HG03460 (cell line): ENCODE data around the gene CD40.
"Not testable (repeated sequence)": the region's sequence is repeated elsewhere in the genome, so short reads cannot be mapped to it uniquely, and the experiment has no call there.

ENCODE experiments used
- ATAC-seq: cut with Tn5 transposase; IDR thresholded peaks from one replicate; pipeline ENCODE4 v1.9.1; 2021; ENCODE audit not compliant: unreplicated experiment

CD40 gene

DNA sequence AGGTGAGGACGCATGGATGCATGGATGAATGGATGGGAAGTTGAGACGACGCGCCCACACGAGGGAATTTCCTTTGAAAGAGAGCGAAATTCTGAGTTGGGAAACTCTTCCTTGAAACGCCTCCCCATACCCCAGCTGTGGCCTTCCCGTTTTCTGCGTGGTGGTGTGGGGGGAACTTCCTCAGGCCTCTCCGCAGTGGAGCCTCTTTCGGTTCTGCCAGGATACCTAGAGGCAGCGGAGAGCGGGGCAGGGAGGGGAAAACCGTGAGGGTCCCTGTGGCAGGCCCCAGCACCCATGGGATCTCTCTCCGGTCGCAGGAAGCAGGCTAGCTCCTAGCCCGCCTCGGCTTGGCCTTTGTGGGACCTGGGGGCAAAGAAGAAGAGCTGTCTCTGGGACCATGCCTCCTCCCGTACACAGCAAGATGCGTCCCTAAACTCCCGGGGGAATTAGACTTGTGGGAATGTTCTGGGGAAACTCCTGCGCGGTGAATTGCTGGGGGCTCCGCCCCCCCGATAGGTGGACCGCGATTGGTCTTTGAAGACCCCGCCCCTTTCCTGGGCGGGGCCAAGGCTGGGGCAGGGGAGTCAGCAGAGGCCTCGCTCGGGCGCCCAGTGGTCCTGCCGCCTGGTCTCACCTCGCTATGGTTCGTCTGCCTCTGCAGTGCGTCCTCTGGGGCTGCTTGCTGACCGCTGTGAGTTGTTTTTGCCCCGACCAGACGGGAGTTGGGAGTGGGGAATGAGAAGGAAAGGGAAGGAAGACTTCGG, at the start of gene CD40:
TSS of gene CD40 (plus strand) at position 611 of the 764 bp plus-strand sequence. CDS start at position 641, 30 bp downstream.
- ATAC-seq, result peak; percentile 68

DNA sequence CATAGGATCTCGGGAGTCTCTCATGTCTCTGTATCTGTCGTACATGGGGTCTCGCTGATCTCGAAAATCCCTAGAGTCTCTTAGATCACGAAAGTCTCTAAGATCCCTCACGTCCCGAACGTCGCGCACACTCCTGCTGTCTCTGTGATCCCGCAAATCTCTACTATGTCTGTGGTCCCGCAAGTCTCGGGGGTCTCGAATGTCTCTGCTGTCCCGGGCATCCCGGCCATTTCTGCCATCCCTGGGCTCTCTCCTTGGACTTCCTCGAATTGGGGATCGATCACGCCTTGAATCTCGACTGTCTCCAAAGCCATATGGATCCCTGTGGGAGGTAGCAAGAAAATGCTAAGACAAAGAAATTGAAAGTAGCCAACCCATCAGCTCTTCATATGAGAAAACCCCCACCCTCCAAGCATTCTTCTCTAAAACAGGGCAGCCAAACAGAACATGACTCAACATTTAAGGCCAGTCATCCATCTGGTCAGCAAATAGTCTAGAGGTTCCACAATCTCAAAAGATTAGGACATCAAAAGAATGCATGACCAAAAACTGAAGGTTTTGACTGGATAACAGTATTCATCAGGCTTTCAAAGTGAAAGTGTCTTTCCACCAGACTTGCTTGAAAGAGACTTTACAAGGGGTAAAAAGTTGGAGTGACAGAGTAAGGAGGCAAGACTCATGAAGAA, 47.8 kb upstream of the CD40 start:
- no peak for ATAC-seq

DNA sequence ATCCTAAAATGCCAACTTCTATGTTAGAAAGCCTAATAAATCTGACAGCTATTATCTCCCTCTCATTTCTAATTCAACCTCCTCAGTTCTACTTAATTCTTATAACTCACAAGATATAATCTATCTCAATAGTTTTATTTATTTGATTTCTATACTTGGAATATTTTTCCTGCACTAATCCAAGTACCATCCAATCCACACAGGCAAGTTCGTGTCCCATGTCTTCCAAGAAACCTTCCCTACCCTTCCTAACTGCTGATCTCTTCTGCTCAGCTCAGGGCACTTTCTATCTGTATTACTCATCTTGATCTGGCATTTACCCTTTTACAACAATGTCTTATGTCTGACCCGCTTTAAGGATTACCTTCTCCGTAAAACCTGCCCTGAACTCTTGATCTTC, 46.5 kb upstream of the CD40 start:
- ATAC-seq, result no peak

DNA sequence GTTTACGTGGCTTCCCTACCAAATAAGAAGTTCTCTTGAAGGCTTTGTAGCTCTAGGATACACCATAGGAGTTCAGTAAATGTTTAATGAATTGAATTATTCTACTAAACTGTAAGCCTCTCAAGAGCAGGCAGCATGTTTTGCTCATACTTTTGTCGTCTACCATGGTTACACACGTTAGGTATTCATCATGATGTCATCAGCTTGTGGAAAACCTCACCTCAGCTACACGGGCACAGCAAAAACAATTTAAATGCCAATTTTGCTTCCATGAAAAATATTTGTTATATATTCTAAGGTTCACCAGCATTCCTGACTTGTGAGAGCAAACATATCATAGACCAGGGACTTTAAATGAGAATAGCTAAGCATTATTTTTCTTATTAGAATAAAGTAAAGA, 45.1 kb upstream of the CD40 start:
- no peak for ATAC-seq

DNA sequence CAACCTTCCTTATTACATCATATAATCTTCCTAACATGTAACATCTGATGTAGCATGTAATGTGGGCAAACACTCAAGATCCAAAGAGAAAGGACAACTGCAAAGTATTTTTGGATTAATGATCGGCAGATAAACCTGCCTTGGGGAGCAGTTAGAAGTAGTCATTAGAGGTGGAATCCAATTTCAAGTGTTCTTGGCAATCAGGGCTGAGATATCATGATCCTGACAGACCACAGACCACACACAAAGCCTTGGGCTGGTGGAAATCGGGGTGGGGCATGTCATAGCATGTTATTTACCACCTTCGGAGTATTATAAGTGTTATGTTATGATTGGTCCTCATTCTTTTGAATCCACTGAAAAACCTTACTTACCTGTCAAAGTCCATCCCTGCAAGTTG, 44.7 kb upstream of the CD40 start:
- ATAC-seq, result no peak

DNA sequence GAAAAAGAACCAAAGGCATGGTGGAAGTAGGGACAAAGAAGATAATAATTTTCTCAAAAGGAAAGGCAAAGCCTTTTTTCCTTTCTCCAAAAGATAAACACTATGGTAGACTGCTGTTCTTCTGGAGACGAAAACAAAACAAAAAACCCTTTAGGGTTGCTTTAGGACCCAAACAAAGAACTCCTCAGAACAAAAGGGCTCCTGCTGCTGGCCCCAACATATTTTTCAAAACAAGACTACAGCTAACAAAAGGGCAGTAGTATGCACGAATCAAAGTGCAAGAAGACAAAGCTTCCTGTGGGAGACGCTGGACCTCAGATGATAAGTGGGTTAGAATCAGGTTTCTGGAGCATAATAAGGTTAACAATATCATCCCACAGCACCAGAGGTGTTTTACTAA, 44.1 kb upstream of the CD40 start:
- ATAC-seq, result no peak

DNA sequence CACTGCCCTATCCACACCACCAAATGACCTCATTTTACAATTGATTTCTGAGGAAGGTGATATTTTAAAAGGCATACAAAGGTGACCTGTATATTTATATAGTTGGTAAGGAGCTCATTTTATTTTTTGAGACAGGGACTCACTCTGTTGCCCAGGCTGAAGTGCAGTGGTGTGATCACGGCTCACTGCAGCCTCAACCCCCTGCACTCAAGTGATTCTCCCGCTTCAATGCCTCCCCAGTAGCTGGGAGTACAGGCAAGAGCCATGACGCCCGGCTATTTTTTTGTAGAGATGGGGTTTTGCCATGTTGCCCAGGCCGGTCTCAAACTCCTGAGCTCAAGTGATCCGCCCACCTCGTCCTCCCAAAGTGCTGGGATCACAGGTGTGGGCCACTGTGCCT, 41.3 kb upstream of the CD40 start:
- ATAC-seq, result no peak

DNA sequence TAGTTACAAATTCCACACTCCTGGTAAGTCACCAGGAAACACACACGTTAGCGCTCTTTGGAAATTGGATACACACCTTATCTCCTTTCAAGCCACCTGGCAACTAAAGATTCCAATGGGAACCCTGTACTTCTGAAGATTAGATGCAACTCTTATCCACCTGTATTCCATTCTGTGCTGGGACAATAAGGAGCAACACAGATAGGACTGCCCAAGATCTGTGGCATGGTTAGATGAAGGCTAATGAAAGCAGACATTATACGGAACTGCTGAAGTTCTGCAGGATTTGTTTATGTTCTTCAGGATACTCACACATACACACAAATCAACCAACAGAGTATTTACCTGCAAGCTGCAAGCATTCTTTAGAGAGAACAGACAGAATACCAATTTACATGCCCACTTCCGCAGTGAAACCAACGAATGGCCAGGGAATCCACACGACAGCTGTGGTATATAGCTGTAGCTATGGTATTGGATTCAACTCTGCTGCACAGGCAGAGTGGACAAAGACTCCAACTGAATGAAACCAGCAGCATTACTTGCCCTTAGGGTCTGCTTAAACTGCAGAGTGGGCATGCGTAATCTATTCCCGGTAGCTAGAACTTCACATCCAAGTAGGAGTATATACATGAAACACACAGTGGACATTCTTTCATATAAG, 40.3 kb upstream of the CD40 start:
- ATAC-seq, result no peak

DNA sequence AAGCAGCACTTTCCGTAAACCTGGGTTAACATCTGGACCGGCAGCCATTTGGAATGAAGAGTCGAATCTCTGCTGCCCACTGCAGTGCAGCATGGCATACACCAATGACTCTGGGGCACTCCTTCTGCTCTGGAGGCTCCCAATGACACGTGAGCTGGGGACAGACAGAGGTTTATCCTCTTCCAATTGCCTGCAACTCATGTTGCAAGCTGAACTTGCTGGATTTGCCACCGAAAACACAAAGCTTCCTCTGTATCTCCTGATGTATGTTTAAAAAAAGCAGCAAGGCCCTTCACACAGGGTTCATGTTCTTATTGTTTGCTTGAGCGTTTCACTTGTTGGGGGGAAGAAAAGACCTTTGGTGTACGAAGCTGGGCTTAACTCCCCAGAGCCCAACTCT, 39.2 kb upstream of the CD40 start:
- no peak for ATAC-seq

DNA sequence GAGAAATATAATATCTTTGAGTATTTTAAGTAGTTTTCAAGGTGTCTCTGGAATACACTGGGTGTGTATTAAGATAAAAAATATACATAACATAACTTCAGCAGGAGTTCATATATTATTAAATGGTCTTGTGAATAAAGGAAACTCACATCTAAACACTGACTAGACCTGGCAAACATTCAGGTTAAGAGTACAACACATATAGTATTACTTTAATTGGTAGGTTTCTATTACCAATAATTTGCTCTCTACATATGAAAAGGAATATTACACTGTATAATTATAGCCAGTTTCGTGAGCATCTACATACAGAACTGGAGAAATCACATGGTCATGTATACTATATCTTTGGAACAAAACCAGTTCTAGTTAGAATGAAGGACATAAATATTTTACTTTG, 37.0 kb upstream of the CD40 start:
- ATAC-seq, result no peak

DNA sequence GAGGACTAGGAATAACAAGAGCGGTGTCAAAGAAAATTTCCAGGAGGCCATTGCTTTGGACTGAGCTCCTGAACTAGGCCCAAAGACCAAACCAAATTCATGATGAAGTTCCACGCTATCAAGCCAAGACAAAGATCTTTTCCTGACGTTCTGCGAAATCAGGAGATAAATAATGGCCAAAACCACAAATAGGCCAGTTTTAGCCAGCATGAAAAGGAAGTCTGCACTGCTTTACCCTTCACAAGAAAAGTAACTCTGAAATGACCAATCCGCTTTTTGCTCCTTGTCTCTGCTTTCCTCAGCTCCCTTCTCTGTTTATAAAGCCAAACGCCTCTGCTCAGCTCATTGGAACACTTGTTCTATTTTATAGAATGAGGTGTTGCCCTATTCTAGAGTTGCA, 35.0 kb upstream of the CD40 start:
- no peak for ATAC-seq

DNA sequence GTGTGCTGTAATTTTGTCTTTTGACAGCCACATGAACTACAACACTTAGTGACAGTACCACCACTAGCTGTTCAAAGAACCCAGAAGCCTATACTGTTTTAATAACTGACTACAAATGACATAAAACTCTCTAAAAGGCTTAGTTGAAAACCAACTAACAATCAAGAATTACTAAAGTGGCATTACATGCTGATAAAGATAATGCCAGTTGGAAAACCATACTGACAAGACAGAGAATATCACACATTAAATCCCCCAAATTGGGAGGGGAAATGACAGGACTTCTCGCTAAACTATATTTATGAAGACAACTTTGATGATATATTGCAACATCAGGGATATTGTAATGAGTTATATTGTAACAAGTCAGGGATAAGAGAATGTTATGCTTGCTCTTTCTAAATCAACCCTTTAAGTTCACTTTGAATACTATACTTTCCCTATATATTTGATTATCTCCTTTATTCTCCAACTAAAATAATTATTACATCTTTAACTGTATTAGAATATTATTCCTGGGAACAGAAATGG, 34.5 kb upstream of the CD40 start:
- no peak for ATAC-seq

DNA sequence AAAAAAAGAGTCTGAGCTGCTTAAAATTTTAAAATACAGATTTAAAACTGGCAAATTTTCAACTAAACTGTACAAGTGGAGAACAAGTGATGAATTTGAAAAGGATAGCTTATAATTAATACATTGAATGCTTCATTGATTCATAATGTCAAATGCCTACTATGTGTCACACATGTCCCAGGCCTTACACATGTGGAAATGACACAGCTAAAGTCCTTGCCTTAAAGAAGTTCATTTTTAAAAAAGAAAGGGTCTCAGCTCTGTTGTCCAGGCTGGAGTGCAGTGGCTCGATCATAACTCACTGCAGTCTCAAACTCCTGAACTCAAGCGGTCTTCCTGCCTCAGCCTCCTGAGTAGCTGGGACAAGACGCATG, 33.3 kb upstream of the CD40 start:
- ATAC-seq, result no peak

DNA sequence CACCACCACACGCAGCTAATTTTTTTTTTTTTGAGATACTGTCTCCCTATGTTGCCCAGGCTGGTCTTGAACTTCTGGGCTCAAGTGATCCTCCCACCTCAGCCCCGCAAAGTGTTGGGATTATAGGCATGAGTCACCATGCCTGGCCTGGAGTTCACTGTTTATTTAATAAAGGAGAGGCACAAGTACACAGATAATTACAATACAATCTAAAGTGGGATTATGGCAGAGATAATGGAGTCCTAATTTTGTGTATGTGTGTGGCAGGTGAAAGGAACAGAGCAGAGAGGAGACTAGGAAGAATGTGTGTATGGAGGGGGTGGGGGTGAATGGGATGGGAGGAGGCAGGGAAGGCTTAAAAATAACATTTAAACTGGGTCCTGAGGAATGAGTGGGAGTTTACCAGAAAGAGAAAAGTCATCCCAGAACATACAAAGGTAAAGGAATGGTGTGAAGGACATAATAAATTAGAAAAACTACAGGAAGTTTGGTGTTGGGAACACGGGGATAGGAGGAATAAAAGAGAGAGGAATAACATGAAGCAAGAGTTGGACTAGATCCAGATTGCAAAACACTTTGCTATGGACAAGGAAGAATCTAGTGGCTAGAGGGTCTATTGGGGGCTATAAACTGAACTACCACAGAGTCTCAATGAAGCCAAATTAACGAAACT, 32.8 kb upstream of the CD40 start:
- no peak for ATAC-seq

DNA sequence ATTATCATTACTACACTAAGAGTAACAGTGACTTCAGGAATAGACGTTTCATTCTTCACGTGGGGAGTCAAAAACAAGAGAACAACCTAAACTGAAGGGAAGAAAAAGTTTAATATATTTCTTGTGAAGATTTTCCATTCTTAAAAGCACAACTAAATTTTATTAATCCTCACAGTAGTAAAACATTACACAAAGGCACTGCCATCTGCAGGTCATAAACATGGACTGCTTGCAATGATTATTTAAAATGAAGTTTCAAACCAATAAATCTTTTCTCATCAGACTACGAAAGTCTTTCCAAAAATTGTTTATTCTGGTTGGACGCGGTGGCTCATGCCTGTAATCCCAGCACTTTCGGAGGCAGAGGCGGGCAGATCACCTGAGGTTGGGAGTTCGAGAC, 31.0 kb upstream of the CD40 start:
- no peak for ATAC-seq

DNA sequence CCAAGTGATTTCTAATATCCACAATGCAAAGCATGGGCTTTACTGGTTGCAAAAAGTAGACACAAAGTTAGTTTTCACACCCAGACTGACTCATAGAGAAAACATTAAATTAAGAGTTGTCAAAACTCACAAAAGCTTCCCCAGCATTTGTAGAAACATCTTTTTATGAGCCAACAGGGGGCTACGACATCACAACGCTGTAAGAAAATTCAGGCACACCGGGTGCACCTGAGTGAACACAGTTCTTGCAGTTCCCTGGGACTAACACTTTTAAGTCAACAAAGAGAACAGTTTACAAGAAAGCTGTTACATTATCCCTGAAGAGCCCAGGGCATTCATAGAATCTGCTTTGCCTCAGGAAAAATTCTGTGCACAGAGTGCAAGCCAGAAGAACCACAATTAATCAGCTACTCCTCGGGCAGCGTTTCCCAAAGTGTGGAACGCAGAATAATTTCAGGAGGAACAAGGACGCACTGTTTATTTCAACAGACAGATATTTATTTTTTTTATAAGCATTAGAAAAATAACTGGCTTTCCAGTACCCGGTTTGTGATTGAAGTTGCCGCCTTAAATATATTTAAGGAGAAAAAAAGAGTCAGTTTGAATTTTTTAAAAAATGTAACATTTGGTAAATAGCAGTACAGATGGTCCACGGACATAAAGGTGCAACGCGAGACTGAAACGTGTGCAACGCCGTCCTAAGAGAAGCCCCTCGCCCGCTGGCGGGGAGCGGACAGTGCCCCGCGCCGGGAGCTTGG, 29.5 kb upstream of the CD40 start:
- ATAC-seq, result no peak

DNA sequence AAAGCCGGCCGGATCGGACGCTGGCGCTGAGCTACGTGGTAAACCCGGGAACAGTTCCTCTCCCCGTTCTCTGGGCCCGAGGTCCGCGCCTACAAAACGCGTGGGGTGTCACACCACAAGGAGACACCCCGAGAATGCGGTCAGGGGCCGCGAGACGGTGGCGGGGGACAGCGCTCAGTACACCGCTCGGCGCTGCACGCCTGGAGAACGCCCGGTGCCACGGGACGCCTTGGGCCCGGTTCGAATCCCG, 29.0 kb upstream of the CD40 start:
- ATAC-seq, result peak; percentile 19

DNA sequence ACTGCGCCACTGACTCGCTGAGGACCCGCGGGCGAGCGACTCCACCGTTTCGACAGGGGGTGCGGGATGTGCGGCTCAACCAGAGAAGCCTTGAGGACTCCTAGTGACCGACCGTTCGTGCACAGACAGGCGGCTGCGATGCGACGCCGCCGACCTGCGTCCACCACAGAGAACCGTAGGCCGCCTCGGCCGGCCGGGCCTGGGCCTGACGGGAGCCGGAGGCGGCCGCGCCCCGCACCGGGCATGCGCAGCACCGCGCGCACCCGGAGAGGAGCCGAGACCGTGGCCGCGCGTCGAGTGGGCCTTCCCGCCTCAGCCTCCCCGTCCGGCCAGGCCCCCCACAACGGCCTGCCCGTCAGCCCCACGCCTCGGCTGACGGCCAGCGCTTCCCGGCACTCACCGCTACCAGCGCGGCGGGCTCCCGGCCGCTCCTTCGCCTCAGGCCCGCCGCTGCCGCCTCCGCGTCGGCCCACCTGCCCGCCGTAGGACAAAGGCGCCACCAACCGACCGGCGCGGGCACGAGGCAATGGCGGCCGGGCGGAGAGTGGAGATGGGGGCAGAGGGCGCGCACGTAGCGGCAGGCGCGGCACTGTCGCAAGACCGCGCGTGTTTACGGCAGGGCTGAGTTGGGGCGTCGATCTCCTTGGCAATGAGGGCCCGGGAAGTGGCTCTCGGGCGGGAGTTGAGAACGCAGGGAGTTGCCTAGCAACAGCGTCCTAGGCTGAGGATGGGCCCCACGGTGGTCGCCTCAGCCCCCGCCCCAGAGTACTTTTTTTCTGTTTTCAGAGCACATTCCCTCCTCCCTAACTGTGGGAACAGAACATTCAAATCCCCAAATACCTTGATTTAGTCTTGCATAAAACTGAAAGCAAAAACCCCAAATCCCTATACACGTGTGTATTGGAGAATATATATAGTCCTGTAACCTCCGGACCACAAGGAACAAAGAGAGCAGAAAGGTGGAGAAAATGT, 28.4 kb upstream of the CD40 start, which contains the start of gene NCOA5:
TSS of gene NCOA5 (minus strand) at position 546 of the 972 bp plus-strand sequence. CDS start 10,538 bp downstream, outside the sequence.
- peak; percentile 79 for ATAC-seq

DNA sequence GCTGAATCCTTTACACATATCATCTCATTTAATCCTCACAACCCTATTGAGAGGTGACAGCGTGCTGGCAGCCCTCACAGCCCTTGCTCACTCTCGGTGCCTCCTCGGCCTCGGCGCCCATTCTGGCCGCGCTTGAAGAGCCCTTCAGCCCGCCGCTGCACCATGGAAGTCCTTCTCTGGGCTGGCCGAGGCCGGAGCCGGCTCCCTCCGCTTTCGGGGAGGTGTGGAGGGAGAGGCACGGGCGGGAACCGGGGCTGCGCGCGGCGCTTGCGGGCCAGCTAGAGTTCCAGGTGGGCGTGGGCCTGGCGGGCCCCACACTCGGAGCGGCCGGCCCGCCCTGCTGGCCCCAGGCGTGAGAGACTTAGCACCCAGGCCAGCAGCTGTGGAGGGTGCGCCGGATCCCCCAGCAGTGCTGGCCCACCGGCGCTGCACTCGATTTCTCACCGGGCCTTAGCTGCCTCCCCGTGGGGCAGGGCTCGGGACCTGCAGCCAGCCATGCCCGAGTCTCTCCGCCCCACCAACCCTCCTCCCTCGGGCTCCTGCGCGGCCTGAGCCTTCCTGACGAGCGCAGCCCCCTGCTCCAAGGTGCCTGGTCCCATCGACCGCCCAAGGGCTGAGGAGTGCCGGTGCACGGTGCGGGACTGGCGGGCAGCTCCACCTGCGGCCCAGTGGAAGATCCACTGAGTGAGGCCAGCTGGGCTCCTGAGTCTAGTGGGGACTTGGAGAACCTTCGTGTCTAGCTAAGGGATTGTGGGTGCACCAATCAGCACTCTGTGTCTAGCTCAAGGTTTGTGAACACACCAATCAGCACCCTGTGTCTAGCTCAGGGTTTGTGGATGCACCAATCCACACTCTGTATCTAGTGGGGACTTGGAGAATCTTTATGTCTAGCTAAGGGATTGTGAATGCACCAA, 26.2 kb upstream of the CD40 start:
- ATAC-seq, result not testable (repeated sequence)
